G401.6 (cell line): ENCODE results near the gene EPB41L5.

Experiments used
- FAIRE-seq: peaks from 2 replicates; lab custom pipeline; 2012; peaks lifted over from hg19 to GRCh38; lab: Jason Lieb, UNC

The EPB41L5 gene

GRCh38 chr2:120203251-120204021, 190.6 kb downstream of the EPB41L5 start:
- FAIRE-seq: no peak

DNA sequence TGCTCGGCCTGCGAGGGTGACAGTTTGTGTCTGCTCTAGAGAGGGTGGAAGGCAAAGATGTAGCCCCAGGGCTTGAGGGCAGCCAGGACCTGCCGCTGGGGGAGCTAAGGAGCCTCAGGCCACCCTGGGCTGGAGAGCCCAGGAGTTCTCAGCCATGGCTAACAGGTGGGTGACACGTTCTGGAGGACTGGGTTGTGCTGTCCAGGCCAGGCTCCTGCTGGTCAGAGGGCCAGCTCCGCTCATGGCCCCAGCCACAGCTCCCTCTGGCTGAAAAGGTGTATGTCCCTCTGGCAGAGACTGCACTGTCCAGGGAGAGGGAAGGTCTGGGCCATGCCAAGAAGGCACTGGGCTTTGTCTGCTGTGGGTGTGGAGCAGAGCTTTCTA, 191.1 kb downstream of the EPB41L5 start:
- FAIRE-seq: no peak

DNA sequence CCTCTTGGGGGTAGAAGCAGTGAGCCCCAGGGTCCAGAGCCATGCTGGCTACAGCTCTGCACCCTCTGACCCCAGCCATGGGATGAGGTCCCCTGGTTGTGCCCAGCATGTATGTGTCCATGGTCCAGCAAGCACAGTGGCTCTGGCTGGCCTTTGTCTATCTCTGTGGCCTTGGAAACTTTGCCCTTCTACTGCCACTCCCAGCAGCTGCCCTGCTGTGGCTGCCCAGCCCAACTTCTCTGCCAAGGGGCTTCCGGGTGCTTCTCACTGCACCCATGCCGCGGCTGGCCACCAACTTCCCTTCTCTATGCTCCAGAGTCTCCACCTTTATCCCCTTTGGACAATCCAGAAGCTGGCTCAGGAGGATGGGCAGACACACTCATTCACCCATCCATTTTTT, 191.5 kb downstream of the EPB41L5 start:
- no peak for FAIRE-seq

- FAIRE-seq: no peak
Observed at GRCh38 chr2:120204945-120205670, 192.2 kb downstream of the EPB41L5 start.

- no peak for FAIRE-seq
Observed at GRCh38 chr2:120206022-120206581, 193.2 kb downstream of the EPB41L5 start.

- FAIRE-seq: no peak
Observed at GRCh38 chr2:120208381-120209353, 195.8 kb downstream of the EPB41L5 start.

- no peak for FAIRE-seq
Observed at GRCh38 chr2:120209427-120210269, 196.8 kb downstream of the EPB41L5 start.

GRCh38 chr2:120210270-120210693, 197.4 kb downstream of the EPB41L5 start:
- FAIRE-seq: no peak

GRCh38 chr2:120218181-120218580, 205.3 kb downstream of the EPB41L5 start:
- FAIRE-seq: no peak

DNA sequence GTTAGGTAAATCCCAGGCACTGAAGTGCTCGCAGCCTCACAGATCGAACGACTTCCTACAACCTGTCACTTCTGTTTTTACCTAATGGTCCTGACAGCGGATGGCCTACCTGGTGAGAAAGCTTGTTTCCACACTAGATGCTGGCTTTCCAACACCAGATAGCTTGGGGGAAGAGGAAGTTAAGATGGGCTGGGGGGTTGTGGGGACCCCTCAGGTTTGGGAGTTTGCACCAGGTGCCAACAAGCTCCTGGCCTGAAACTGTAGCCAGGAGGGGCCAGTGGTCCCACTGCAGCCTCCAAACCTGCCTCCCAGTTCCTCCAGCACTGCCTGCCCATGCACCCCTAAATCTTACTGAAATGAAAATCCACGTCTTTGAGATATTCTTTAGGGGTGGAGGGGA, 206.4 kb downstream of the EPB41L5 start:
- FAIRE-seq: no peak

GRCh38 chr2:120219766-120220165, 206.9 kb downstream of the EPB41L5 start:
- no peak for FAIRE-seq

- no peak for FAIRE-seq
Observed at GRCh38 chr2:120220756-120221155, 207.9 kb downstream of the EPB41L5 start.

DNA sequence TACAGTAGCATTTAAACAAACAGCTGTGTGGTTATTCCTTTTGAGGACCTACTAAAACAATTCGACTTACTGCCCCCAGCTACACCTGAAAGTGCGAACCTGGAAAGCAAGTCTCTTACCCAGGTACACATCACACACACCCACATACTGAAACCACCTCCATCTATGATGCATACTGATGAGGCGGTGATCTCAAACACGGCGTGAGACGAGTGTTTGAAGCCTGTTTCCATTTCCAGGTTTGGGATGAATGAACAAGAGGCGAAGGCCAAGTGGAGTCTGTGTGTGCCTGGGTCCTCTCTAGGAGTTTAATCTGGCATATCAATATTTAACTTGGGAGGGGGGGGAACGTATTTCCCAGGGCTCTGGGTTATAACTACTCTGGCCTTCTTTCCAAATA, 208.7 kb downstream of the EPB41L5 start:
- no peak for FAIRE-seq

DNA sequence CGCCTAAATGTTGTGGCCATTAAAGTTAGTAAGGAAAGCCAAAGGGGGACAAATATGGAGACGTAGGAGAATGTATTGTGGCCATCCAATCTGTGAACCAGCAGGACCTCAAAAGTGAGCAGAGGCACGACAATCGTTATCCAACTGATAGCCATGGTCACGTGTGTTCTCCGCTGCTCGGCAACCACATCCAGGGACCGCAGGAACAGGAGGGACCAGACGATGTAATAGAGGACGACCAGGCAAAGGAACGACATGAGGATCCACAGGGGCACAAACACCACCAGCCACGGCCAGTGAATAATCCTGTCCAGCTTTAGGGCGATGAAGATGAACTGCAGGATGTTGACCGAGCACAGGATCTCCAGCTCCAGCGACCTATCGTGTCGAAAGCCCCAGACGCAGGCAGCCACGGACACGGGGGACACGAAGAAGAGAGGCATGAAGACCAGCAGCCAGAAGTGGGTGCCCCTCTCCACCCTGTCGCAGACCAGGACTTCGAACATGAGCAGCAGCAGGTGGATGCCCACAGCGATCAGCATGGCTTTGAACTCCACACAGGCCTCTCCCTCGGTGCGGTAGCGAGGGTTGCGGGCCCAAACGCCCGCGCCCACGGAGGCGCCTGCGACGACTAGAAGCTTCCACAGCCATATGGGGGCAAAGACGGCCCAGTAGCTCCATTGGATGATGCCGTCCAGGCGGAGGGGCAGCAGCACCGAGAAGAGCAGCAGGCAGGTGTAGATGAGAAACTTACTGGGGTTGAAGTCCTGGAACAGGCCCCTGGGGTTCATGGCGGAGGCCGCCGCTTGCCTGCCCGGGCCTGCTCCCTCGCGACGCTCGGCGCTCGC, 209.5 kb downstream of the EPB41L5 start:
- no peak for FAIRE-seq

DNA sequence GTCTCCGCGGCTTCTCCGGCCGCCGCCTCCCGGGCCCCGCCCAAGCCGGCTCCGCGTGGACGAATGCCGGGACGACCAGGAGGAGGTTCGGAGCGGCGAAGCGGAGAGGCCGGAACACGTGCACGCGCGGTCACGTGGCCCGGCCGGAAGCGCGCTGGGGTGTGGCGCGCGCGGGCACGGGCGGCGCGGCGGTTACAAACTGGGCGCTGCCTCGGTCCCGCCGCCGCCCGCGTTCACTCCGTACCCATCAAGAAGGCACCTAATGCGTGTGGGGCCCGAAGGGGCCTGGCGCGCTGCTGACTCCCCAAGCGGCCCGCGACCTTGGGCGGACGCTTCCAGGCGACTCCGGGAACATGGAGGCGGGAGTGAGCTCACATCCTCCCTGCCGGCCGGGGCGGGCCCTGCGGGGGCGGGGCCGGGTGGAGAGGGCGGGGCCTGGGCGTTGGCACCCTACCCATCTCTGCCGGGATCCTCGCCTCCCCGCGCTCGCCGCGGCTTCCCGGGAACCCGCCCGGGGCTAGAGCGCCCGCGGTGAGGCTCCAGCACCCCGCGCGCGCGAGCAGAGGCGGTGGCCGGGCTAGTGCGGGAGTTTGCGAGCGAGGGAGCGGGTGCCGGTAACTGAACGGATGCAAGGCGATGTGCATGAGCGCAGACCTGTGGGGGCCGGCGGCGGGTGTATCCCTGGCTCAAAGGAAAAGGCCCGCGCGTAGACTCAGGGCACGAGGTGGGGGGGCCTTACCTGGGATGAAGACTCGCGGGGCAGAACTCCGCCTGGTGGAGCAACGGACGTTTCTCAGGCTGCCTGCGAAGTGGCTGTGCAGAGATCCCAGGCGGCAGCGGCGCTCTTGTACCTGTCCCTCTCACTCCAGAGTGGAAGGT, 210.4 kb downstream of the EPB41L5 start, which contains the start of gene TMEM185B:
TMEM185B (minus strand) TSS at position 367 of the 879 bp plus-strand sequence. CDS start 424 bp downstream, outside the sequence.
- FAIRE-seq: no peak

DNA sequence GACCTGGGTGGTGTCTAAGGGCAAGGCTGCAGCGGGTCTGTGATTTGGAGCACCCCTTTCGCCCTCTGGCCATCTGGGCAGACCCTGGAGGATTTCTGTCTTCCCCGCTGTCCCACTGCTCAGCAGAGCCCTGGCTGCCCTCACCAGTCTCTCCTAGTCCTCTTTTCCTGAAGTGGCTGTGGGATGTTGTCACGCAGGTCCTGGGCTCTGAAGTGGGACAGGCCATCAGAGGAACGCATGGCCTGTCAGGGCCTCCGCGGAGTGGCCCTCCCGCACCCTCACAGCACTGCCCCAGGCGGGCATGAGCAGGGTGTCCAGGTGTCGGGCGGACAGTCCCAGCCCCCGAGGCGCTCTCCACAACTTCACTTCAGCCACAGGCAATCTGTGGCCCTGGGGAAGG, 211.4 kb downstream of the EPB41L5 start:
- FAIRE-seq: no peak

- FAIRE-seq: no peak
Observed at GRCh38 chr2:120224735-120225548, 212.1 kb downstream of the EPB41L5 start.

DNA sequence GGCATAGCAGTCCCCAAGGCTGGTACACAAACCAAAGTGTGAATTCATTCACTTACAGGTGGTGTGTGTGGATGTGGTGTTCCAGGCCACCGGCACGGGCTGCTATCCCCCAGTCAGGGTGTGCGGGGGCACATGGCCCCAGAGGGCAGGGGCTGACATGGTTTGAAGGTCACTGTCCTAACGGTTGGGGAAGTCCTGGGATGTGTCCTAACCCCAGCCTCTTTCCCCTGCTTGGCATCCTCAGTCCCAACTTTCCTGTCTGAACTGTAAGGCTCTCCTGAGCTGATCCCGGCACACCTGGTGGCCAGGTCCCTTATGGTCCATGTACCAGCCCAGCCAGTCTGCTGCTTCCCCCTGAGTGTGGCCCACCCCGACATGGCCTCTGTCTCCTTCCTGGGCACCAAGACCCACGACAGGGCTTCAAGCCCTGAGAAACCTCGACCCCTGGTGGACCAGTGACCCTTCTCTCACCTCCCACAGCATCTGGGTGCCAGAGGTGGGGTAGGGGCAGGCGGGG, 212.7 kb downstream of the EPB41L5 start:
- FAIRE-seq: no peak
